GM12878 (cell line): ENCODE data around the gene EIF4E.

ENCODE experiments used
- CREB1 ChIP-seq: IDR thresholded peaks from 2 replicates; pipeline ENCODE4 v1.6.1; 2012; ENCODE audit warnings: low read depth, mild to moderate bottlenecking, inconsistent platforms
- GABPA ChIP-seq: IDR thresholded peaks from 2 replicates; pipeline ENCODE4 v1.6.1; 2014; ENCODE audit warnings: antibody characterized with exemption, low read depth, mild to moderate bottlenecking, inconsistent platforms
- HDAC6 ChIP-seq: fragments of 200-600 bp; sonication (generic); IDR thresholded peaks from one replicate; pipeline ENCODE4 v1.8.0; 2017; ENCODE audit warnings: antibody characterized with exemption; ENCODE audit not compliant: unreplicated experiment
- NFIC ChIP-seq: IDR thresholded peaks from 2 replicates; pipeline ENCODE4 v1.6.1; 2012; ENCODE audit warnings: low read depth, mild to moderate bottlenecking, inconsistent platforms, low read length, moderate library complexity
- SUPT20H ChIP-seq: IDR thresholded peaks from 2 replicates; pipeline ENCODE4 v1.6.1; 2011; ENCODE audit warnings: low read depth, mild to moderate bottlenecking, low read length, moderate library complexity, borderline replicate concordance; ENCODE audit not compliant: control insufficient read depth
- TF ChIP-seq, protein P1 (sequence below): fragments of 450-650 bp; IDR thresholded peaks from 2 replicates; pipeline ENCODE4 v1.6.1; 2018; ENCODE audit warnings: borderline replicate concordance, mild to moderate bottlenecking; ENCODE audit not compliant: partially characterized antibody
- TF ChIP-seq, protein P2 (sequence below): IDR thresholded peaks from 2 replicates; pipeline ENCODE4 v1.6.1; 2011; ENCODE audit warnings: mild to moderate bottlenecking, low read depth, low read length, moderate library complexity; ENCODE audit not compliant: insufficient replicate concordance
- TF ChIP-seq, protein P3 (sequence below): fragments of 450-650 bp; IDR thresholded peaks from 2 replicates; pipeline ENCODE4 v1.6.1; 2014; ENCODE audit warnings: mild to moderate bottlenecking
- TF ChIP-seq, protein P4 (sequence below): fragments of 450-650 bp; IDR thresholded peaks from 2 replicates; pipeline ENCODE4 v1.6.1; 2016; ENCODE audit warnings: mild to moderate bottlenecking
- TF ChIP-seq, protein P5 (sequence below), 3 experiments: IDR thresholded peaks in 2 of 3; conservative IDR thresholded peaks in 1 of 3; 2 replicates each; pipeline ENCODE4 v1.5.1; 2011; ENCODE audit warnings: low read depth in 3 of 3, low read length in 3 of 3, mild to moderate bottlenecking in 3 of 3, control low read depth in 2 of 3, moderate library complexity in 2 of 3, inconsistent platforms in 1 of 3, mixed read lengths in 1 of 3; ENCODE audit not compliant: control insufficient read depth in 2 of 3, insufficient read depth in 1 of 3; ENCODE audit errors: extremely low read depth in 1 of 3

DNA sequence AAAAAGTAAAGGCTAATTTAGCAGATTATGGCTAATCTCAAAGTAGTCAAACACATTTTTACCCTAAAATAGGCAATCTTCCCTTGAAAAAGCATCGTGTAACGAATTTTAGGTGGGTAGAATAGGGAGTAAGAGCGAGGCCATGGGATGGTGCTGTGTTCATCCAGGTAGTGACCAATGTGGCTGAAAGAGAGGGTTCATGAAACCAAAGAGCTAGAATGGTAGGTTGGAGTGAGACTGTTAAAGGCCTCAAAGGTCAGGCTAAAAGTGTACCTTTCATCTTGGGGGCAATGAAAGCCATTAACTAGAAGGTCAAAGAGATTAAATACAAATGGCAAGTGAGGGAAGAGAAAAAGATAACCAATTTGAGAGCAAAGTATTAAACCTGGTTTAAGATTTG lies 23.6 kb downstream of the EIF4E start:
- TF ChIP-seq GABPA, result no peak
- TF ChIP-seq CREB1, result no peak
- TF ChIP-seq NFIC, result no peak
- TF ChIP-seq, protein P1, sequence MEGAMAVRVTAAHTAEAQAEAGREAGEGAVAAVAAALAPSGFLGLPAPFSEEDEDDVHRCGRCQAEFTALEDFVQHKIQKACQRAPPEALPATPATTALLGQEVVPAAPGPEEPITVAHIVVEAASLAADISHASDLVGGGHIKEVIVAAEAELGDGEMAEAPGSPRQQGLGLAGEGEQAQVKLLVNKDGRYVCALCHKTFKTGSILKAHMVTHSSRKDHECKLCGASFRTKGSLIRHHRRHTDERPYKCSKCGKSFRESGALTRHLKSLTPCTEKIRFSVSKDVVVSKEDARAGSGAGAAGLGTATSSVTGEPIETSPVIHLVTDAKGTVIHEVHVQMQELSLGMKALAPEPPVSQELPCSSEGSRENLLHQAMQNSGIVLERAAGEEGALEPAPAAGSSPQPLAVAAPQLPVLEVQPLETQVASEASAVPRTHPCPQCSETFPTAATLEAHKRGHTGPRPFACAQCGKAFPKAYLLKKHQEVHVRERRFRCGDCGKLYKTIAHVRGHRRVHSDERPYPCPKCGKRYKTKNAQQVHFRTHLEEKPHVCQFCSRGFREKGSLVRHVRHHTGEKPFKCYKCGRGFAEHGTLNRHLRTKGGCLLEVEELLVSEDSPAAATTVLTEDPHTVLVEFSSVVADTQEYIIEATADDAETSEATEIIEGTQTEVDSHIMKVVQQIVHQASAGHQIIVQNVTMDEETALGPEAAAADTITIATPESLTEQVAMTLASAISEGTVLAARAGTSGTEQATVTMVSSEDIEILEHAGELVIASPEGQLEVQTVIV, result no peak
- no peak for TF ChIP-seq SUPT20H
- TF ChIP-seq, protein P2, sequence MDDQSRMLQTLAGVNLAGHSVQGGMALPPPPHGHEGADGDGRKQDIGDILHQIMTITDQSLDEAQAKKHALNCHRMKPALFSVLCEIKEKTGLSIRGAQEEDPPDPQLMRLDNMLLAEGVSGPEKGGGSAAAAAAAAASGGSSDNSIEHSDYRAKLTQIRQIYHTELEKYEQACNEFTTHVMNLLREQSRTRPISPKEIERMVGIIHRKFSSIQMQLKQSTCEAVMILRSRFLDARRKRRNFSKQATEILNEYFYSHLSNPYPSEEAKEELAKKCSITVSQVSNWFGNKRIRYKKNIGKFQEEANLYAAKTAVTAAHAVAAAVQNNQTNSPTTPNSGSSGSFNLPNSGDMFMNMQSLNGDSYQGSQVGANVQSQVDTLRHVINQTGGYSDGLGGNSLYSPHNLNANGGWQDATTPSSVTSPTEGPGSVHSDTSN, result no peak
- no peak for TF ChIP-seq HDAC6
- TF ChIP-seq, protein P3, sequence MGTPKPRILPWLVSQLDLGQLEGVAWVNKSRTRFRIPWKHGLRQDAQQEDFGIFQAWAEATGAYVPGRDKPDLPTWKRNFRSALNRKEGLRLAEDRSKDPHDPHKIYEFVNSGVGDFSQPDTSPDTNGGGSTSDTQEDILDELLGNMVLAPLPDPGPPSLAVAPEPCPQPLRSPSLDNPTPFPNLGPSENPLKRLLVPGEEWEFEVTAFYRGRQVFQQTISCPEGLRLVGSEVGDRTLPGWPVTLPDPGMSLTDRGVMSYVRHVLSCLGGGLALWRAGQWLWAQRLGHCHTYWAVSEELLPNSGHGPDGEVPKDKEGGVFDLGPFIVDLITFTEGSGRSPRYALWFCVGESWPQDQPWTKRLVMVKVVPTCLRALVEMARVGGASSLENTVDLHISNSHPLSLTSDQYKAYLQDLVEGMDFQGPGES, result no peak
- TF ChIP-seq, protein P4, sequence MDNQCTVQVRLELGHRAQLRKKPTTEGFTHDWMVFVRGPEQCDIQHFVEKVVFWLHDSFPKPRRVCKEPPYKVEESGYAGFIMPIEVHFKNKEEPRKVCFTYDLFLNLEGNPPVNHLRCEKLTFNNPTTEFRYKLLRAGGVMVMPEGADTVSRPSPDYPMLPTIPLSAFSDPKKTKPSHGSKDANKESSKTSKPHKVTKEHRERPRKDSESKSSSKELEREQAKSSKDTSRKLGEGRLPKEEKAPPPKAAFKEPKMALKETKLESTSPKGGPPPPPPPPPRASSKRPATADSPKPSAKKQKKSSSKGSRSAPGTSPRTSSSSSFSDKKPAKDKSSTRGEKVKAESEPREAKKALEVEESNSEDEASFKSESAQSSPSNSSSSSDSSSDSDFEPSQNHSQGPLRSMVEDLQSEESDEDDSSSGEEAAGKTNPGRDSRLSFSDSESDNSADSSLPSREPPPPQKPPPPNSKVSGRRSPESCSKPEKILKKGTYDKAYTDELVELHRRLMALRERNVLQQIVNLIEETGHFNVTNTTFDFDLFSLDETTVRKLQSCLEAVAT, result no peak
- TF ChIP-seq, protein P5, sequence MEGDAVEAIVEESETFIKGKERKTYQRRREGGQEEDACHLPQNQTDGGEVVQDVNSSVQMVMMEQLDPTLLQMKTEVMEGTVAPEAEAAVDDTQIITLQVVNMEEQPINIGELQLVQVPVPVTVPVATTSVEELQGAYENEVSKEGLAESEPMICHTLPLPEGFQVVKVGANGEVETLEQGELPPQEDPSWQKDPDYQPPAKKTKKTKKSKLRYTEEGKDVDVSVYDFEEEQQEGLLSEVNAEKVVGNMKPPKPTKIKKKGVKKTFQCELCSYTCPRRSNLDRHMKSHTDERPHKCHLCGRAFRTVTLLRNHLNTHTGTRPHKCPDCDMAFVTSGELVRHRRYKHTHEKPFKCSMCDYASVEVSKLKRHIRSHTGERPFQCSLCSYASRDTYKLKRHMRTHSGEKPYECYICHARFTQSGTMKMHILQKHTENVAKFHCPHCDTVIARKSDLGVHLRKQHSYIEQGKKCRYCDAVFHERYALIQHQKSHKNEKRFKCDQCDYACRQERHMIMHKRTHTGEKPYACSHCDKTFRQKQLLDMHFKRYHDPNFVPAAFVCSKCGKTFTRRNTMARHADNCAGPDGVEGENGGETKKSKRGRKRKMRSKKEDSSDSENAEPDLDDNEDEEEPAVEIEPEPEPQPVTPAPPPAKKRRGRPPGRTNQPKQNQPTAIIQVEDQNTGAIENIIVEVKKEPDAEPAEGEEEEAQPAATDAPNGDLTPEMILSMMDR (IDR thresholded peaks at IDR 0.05 in 2 of 3, conservative IDR thresholded peaks at IDR 0.05 in 1 of 3; ENCODE audit: control insufficient read depth in 2 of 3, extremely low read depth in 1 of 3, insufficient read depth in 1 of 3, low read depth in 3 of 3, low read length in 3 of 3), result no peak
